Ishikawa (cell line): ENCODE data around the gene CLEC4M.

Experiments
- CEBPB ChIP-seq: IDR thresholded peaks from 2 replicates; pipeline ENCODE4 v1.6.1; 2012
- EGR1 ChIP-seq: IDR thresholded peaks from 2 replicates; pipeline ENCODE4 v1.6.1; 2012
- EP300 ChIP-seq: IDR thresholded peaks from 2 replicates; pipeline ENCODE4 v1.6.1; 2012; ENCODE audit warnings: borderline replicate concordance
- NFIC ChIP-seq: IDR thresholded peaks from 2 replicates; pipeline ENCODE4 v1.6.1; 2012
- RAD21 ChIP-seq: IDR thresholded peaks from 2 replicates; pipeline ENCODE4 v1.6.1; 2012; ENCODE audit warnings: low read depth
- TAF1 ChIP-seq: IDR thresholded peaks from 2 replicates; pipeline ENCODE4 v1.6.1; 2012; ENCODE audit warnings: low read depth, mild to moderate bottlenecking
- TF ChIP-seq, protein P1 (sequence below): IDR thresholded peaks from 2 replicates; pipeline ENCODE4 v1.6.1; 2012; ENCODE audit warnings: low read depth, mild to moderate bottlenecking
- TF ChIP-seq, protein P2 (sequence below): IDR thresholded peaks from 2 replicates; pipeline ENCODE4 v1.6.1; 2012
- TF ChIP-seq, protein P3 (sequence below): IDR thresholded peaks from 2 replicates; pipeline ENCODE4 v1.6.1; 2012

DNA sequence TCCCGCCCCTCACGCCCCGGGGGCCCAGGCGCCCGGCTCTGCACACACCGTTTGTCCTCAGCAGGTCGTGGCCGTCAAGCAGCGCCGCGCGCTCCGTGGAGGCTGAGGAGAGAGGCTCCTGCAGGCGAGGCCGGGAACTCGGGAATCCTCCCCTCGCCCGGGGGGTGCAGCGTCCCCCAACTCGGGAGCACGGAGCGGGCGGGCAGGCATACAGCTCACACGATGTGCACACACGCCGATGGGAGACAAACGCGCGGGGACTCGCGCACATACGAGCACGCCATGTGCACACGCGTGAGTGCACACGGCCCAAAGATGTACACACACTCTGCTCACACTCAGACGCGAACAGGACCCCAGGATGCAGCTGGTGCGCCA, 31.8 kb upstream of the CLEC4M start:
- TF ChIP-seq EGR1 (no peak), RAD21 (no peak), EP300 (no peak), NFIC (no peak), TAF1 (no peak), CEBPB (no peak)
- TF ChIP-seq, protein P1, sequence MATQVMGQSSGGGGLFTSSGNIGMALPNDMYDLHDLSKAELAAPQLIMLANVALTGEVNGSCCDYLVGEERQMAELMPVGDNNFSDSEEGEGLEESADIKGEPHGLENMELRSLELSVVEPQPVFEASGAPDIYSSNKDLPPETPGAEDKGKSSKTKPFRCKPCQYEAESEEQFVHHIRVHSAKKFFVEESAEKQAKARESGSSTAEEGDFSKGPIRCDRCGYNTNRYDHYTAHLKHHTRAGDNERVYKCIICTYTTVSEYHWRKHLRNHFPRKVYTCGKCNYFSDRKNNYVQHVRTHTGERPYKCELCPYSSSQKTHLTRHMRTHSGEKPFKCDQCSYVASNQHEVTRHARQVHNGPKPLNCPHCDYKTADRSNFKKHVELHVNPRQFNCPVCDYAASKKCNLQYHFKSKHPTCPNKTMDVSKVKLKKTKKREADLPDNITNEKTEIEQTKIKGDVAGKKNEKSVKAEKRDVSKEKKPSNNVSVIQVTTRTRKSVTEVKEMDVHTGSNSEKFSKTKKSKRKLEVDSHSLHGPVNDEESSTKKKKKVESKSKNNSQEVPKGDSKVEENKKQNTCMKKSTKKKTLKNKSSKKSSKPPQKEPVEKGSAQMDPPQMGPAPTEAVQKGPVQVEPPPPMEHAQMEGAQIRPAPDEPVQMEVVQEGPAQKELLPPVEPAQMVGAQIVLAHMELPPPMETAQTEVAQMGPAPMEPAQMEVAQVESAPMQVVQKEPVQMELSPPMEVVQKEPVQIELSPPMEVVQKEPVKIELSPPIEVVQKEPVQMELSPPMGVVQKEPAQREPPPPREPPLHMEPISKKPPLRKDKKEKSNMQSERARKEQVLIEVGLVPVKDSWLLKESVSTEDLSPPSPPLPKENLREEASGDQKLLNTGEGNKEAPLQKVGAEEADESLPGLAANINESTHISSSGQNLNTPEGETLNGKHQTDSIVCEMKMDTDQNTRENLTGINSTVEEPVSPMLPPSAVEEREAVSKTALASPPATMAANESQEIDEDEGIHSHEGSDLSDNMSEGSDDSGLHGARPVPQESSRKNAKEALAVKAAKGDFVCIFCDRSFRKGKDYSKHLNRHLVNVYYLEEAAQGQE: no peak
- TF ChIP-seq, protein P2, sequence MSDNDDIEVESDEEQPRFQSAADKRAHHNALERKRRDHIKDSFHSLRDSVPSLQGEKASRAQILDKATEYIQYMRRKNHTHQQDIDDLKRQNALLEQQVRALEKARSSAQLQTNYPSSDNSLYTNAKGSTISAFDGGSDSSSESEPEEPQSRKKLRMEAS: no peak
- TF ChIP-seq, protein P3, sequence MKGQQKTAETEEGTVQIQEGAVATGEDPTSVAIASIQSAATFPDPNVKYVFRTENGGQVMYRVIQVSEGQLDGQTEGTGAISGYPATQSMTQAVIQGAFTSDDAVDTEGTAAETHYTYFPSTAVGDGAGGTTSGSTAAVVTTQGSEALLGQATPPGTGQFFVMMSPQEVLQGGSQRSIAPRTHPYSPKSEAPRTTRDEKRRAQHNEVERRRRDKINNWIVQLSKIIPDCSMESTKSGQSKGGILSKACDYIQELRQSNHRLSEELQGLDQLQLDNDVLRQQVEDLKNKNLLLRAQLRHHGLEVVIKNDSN: no peak
